Upper lobe of left lung (tissue), 4 donors: ENCODE measurements around the gene AGMO.

Experiments
- POLR2A ChIP-seq, 4 donors: fragments of 450-650 bp; IDR thresholded peaks; one replicate each; pipeline ENCODE4 v1.5.1; 2016 to 2017; ENCODE audit warnings: antibody characterized with exemption in 4 of 4, mild to moderate bottlenecking in 2 of 4
- POLR2AphosphoS5 ChIP-seq, 2 donors: sonication (generic); formaldehyde crosslinking; IDR thresholded peaks; one replicate each; pipeline ENCODE4 v1.5.1; 2017; ENCODE audit warnings: antibody characterized with exemption in 2 of 2
- TF ChIP-seq, protein P1 (sequence below), 6 experiments: fragments of 450-650 bp in 4 of 6; fragments of 200-600 bp in 2 of 6; sonication (generic) in 2 of 6; IDR thresholded peaks; one replicate each; pipeline ENCODE4 v1.5.1; 2016 to 2019; ENCODE audit warnings: antibody characterized with exemption in 6 of 6

DNA sequence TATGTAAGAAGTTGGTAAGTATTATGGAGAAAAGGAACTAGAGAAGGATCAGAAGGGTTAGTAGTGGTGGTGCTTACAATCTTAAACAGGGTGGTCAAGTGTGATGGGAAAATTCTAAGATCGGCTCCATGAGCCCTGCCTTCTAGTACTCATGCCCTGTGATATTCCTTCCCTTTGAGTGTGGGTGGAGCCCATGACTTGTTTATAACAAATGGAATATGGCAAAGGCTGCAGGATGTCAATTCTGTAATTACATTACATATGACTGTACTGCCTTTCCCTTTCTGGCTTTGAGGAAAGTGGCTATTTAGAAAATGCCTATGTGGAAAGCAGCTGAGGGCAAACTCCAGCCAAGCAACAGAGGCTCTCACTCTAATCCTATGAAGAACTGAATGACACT lies 309.6 kb downstream of the AGMO start:
- TF ChIP-seq, protein P1, sequence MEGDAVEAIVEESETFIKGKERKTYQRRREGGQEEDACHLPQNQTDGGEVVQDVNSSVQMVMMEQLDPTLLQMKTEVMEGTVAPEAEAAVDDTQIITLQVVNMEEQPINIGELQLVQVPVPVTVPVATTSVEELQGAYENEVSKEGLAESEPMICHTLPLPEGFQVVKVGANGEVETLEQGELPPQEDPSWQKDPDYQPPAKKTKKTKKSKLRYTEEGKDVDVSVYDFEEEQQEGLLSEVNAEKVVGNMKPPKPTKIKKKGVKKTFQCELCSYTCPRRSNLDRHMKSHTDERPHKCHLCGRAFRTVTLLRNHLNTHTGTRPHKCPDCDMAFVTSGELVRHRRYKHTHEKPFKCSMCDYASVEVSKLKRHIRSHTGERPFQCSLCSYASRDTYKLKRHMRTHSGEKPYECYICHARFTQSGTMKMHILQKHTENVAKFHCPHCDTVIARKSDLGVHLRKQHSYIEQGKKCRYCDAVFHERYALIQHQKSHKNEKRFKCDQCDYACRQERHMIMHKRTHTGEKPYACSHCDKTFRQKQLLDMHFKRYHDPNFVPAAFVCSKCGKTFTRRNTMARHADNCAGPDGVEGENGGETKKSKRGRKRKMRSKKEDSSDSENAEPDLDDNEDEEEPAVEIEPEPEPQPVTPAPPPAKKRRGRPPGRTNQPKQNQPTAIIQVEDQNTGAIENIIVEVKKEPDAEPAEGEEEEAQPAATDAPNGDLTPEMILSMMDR (IDR thresholded peaks at IDR 0.05): no peak
- TF ChIP-seq POLR2AphosphoS5 (IDR thresholded peaks at IDR 0.05) (no peak), POLR2A (IDR thresholded peaks at IDR 0.05) (no peak)
